HL-60 (cell line): ENCODE measurements around the gene NTF3.
A peak's percentile ranks its signal among the peaks of the same experiment; 100 is the strongest.

ENCODE experiments used
- DNase-seq, 2 experiments: peaks; one replicate each; pipeline ENCODE4 v3.0.0-alpha.2; 2010 to 2020; ENCODE audit warnings: low read depth in 1 of 2, low spot score in 1 of 2
- H3K27ac ChIP-seq: fragments of 250-450 bp; sonication (Bioruptor Pico); replicated peaks from 2 replicates; pipeline ENCODE4 v1.5.1; 2020; ENCODE audit warnings: mild to moderate bottlenecking, moderate library complexity
- H3K27me3 ChIP-seq: fragments of 250-450 bp; sonication (Bioruptor Pico); 2 replicates; pipeline ENCODE4 v1.5.1; 2021; ENCODE audit warnings: mild to moderate bottlenecking, moderate library complexity; ENCODE audit not compliant: insufficient read depth, poor library complexity, severe bottlenecking
- H3K4me3 ChIP-seq: replicated peaks from 2 replicates; pipeline ENCODE4 v1.5.1; 2011; ENCODE audit warnings: mild to moderate bottlenecking, control low read depth, low read length; ENCODE audit not compliant: insufficient read depth
- CTCF ChIP-seq: IDR thresholded peaks from one replicate; pipeline ENCODE4 v1.5.1; 2011; ENCODE audit warnings: low read length, control low read depth, inconsistent platforms; ENCODE audit not compliant: insufficient read depth
- GABPA ChIP-seq: IDR thresholded peaks from 2 replicates; pipeline ENCODE4 v1.6.1; 2012; ENCODE audit warnings: low read depth
- POLR2AphosphoS5 ChIP-seq: IDR thresholded peaks from 2 replicates; pipeline ENCODE4 v1.6.1; 2012; ENCODE audit warnings: low read depth
- REST ChIP-seq: IDR thresholded peaks from 2 replicates; pipeline ENCODE4 v1.6.1; 2012; ENCODE audit warnings: low read depth; ENCODE audit not compliant: insufficient replicate concordance
- SPI1 ChIP-seq: IDR thresholded peaks from 2 replicates; pipeline ENCODE4 v1.6.1; 2012; ENCODE audit warnings: low read depth, mild to moderate bottlenecking, borderline replicate concordance

Gene NTF3

GRCh38 chr12:5510251-5510805 is 78.4 kb downstream of the NTF3 start:
- no peaks in the 10 kb centered on the region for H3K27me3 ChIP-seq
- DNase-seq, result no peak
- TF ChIP-seq SPI1, result no peak
- TF ChIP-seq REST, result no peak
- no peak for TF ChIP-seq CTCF
- no peak for TF ChIP-seq POLR2AphosphoS5
- no peak for TF ChIP-seq GABPA

GRCh38 chr12:5511256-5511643 is 79.3 kb downstream of the NTF3 start:
- Histone ChIP-seq H3K27me3 (no peaks in the 10 kb centered on the region), H3K4me3 (no peak overlapping the region), H3K27ac (no peak overlapping the region)
- DNase-seq, result no peak
- no peak for TF ChIP-seq POLR2AphosphoS5
- TF ChIP-seq REST, result no peak
- no peak for TF ChIP-seq GABPA
- TF ChIP-seq SPI1, result no peak
- TF ChIP-seq CTCF, result no peak

More at GRCh38 chr12:5510251-5510805, 78.4 kb downstream of the NTF3 start:
- Histone ChIP-seq H3K27ac (no peak overlapping the region), H3K4me3 (no peak overlapping the region)

- no peak for TF ChIP-seq CTCF
- TF ChIP-seq GABPA, result no peak
- no peak for TF ChIP-seq SPI1
- no peak for TF ChIP-seq REST
- no peak for TF ChIP-seq POLR2AphosphoS5
- H3K27ac ChIP-seq, result no peak overlapping the region
- H3K4me3 ChIP-seq, result no peak overlapping the region
- DNase-seq, result peak; percentile 1 to 2
- no peaks in the 10 kb centered on the region for H3K27me3 ChIP-seq
Observed at GRCh38 chr12:5511644-5512600, 80.0 kb downstream of the NTF3 start.
